Activated CD8-positive, alpha-beta memory T cell treated with anti-CD3 and anti-CD28 coated beads, Interleukin-2, amount 10 ng/mL, durations not matched to agents 7 days and 5 days (primary cell): Measurements from ENCODE around the gene NLRP5. TPM values are rescaled to one million over a fixed set of nuclear protein-coding genes. Genes with fewer than 3 reads are reported as not detected.

Experiments used
- ATAC-seq: fragments of 150-1000 bp; cut with Tn5 transposase; one replicate; pipeline ENCODE4 v1.10.0; 2021; ENCODE audit warnings: moderate library complexity
- CTCF ChIA-PET: fragments of 350-600 bp; sonication (Branson Sonifier 250); formaldehyde crosslinking; loops from one replicate; lab custom pipeline; 2021; ENCODE audit warnings: antibody characterized with exemption; lab: Charles Lee
- DNase-seq: peaks from one replicate; pipeline ENCODE4 v3.0.0-alpha.2; 2020
- H3K27ac Mint-ChIP-seq: one replicate; pipeline ENCODE4 v1.8.0; 2021; ENCODE audit warnings: mild to moderate bottlenecking, mixed read lengths
- H3K27me3 Mint-ChIP-seq: one replicate; pipeline ENCODE4 v1.8.0; 2021; ENCODE audit warnings: mixed read lengths
- H3K36me3 Mint-ChIP-seq: one replicate; pipeline ENCODE4 v1.8.0; 2021; ENCODE audit warnings: mild to moderate bottlenecking, mixed read lengths
- H3K4me1 Mint-ChIP-seq: one replicate; pipeline ENCODE4 v1.8.0; 2021; ENCODE audit warnings: mixed read lengths
- H3K4me3 Mint-ChIP-seq: one replicate; pipeline ENCODE4 v1.8.0; 2021; ENCODE audit warnings: mild to moderate bottlenecking, moderate library complexity, mixed read lengths
- H3K9me3 Mint-ChIP-seq: one replicate; pipeline ENCODE4 v1.8.0; 2022; ENCODE audit warnings: low read depth, mixed read lengths
- total RNA-seq, 2 experiments: library from RNA; stranded (reverse); gene quantifications; one replicate each; pipeline ENCODE4 v1.2.3, GENCODE V29; 2021

The NLRP5 gene
- total RNA-seq, 2 experiments from 2014 or later, result not detected

GRCh38 chr19:56084835-56085536 lies 98.4 kb downstream of the NLRP5 start:
- Mint-ChIP-seq H3K27me3 (peaks cover 8% of the 10 kb centered on the region), H3K36me3 (peaks cover 5% of the 10 kb centered on the region), H3K27ac (no peak overlapping the region), H3K4me3 (no peak overlapping the region), H3K9me3 (no peaks in the 10 kb centered on the region), H3K4me1 (peaks cover 9% of the 10 kb centered on the region)
- CTCF ChIA-PET, result interaction anchor here (0.9 to 2.0 kb wide), 2 partner anchors 9 to 86 kb away, joined by 3 to 10 read pairs; no protein-coding TSS in a partner anchor
- DNase-seq (no peak), ATAC-seq (no peak)

GRCh38 chr19:56085571-56086275 lies 99.1 kb downstream of the NLRP5 start:
- H3K4me3 Mint-ChIP-seq, result no peak overlapping the region
- H3K9me3 Mint-ChIP-seq, result no peaks in the 10 kb centered on the region
- H3K36me3 Mint-ChIP-seq, result peaks cover 7% of the 10 kb centered on the region
- CTCF ChIA-PET, result interaction anchor here (0.9 to 2.0 kb wide), 2 partner anchors 9 to 85 kb away, joined by 3 to 10 read pairs; no protein-coding TSS in a partner anchor
- H3K27ac Mint-ChIP-seq, result no peak overlapping the region
- H3K4me1 Mint-ChIP-seq, result peaks cover 8% of the 10 kb centered on the region
- DNase-seq, result no peak
- H3K27me3 Mint-ChIP-seq, result peaks cover 8% of the 10 kb centered on the region
- no peak for ATAC-seq

- no peak for ATAC-seq
- no peaks in the 10 kb centered on the region for H3K4me1 Mint-ChIP-seq
- H3K27me3 Mint-ChIP-seq, result no peaks in the 10 kb centered on the region
- peaks cover 14% of the 10 kb centered on the region for H3K36me3 Mint-ChIP-seq
- DNase-seq, result no peak
- H3K4me3 Mint-ChIP-seq, result no peak overlapping the region
- H3K27ac Mint-ChIP-seq, result no peak overlapping the region
- CTCF ChIA-PET, result no interaction called here
- H3K9me3 Mint-ChIP-seq, result no peaks in the 10 kb centered on the region
Observed at GRCh38 chr19:56086671-56087430, 100.3 kb downstream of the NLRP5 start.

- Mint-ChIP-seq H3K27ac (no peak overlapping the region), H3K4me3 (no peak overlapping the region), H3K36me3 (peaks cover 19% of the 10 kb centered on the region), H3K9me3 (peaks cover 4% of the 10 kb centered on the region), H3K27me3 (no peaks in the 10 kb centered on the region), H3K4me1 (no peaks in the 10 kb centered on the region)
- DNase-seq, result no peak
- CTCF ChIA-PET, result no interaction called here
- ATAC-seq, result no peak
Observed at GRCh38 chr19:56087647-56088496, 101.3 kb downstream of the NLRP5 start.

- DNase-seq, result no peak
- H3K9me3 Mint-ChIP-seq, result peaks cover 10% of the 10 kb centered on the region
- ATAC-seq, result no peak
- no peak overlapping the region for H3K4me3 Mint-ChIP-seq
- no peak overlapping the region for H3K27ac Mint-ChIP-seq
- no peaks in the 10 kb centered on the region for H3K4me1 Mint-ChIP-seq
- no peaks in the 10 kb centered on the region for H3K27me3 Mint-ChIP-seq
- H3K36me3 Mint-ChIP-seq, result peaks cover 27% of the 10 kb centered on the region
- CTCF ChIA-PET, result no interaction called here
Observed at GRCh38 chr19:56088497-56089215, 102.1 kb downstream of the NLRP5 start.

- CTCF ChIA-PET, result no interaction called here
- no peak overlapping the region for H3K4me3 Mint-ChIP-seq
- ATAC-seq (no peak), DNase-seq (no peak)
- H3K4me1 Mint-ChIP-seq, result no peaks in the 10 kb centered on the region
- H3K27ac Mint-ChIP-seq, result no peak overlapping the region
- H3K27me3 Mint-ChIP-seq, result no peaks in the 10 kb centered on the region
- H3K9me3 Mint-ChIP-seq, result peaks cover 12% of the 10 kb centered on the region
- peaks cover 32% of the 10 kb centered on the region for H3K36me3 Mint-ChIP-seq
Observed at GRCh38 chr19:56089344-56089743, 102.8 kb downstream of the NLRP5 start.

- ATAC-seq, result no peak
- H3K36me3 Mint-ChIP-seq, result peaks cover 45% of the 10 kb centered on the region
- CTCF ChIA-PET, result interaction anchor here (1.0 to 1.6 kb wide), 3 partner anchors 9 to 14 kb away, joined by 3 read pairs; no protein-coding TSS in a partner anchor
Observed at GRCh38 chr19:56091066-56091490, 104.5 kb downstream of the NLRP5 start.

GRCh38 chr19:56091751-56092546 lies 105.4 kb downstream of the NLRP5 start:
- ATAC-seq, result peak; percentile 27
- no peak for DNase-seq
- Mint-ChIP-seq H3K9me3 (peaks cover 12% of the 10 kb centered on the region), H3K4me1 (no peaks in the 10 kb centered on the region), H3K27me3 (no peaks in the 10 kb centered on the region), H3K4me3 (no peak overlapping the region), H3K27ac (peak overlapping the region; percentile 67), H3K36me3 (peaks cover 45% of the 10 kb centered on the region)
- CTCF ChIA-PET, result interaction anchor here (1.0 to 1.6 kb wide), 3 partner anchors 10 to 15 kb away, joined by 3 read pairs; no protein-coding TSS in a partner anchor

More at GRCh38 chr19:56091066-56091490, 104.5 kb downstream of the NLRP5 start:
- Mint-ChIP-seq H3K27me3 (no peaks in the 10 kb centered on the region), H3K9me3 (peaks cover 12% of the 10 kb centered on the region), H3K4me1 (no peaks in the 10 kb centered on the region), H3K4me3 (no peak overlapping the region), H3K27ac (no peak overlapping the region)
- DNase-seq, result no peak

GRCh38 chr19:56092685-56093631 lies 106.4 kb downstream of the NLRP5 start:
- H3K27me3 Mint-ChIP-seq, result no peaks in the 10 kb centered on the region
- peaks cover 45% of the 10 kb centered on the region for H3K36me3 Mint-ChIP-seq
- no peak for ATAC-seq
- H3K4me3 Mint-ChIP-seq, result no peak overlapping the region
- no peak overlapping the region for H3K27ac Mint-ChIP-seq
- no peak for DNase-seq
- no peaks in the 10 kb centered on the region for H3K4me1 Mint-ChIP-seq
- peaks cover 12% of the 10 kb centered on the region for H3K9me3 Mint-ChIP-seq
- CTCF ChIA-PET, result no interaction called here

GRCh38 chr19:56094449-56094848 lies 107.9 kb downstream of the NLRP5 start:
- no peaks in the 10 kb centered on the region for H3K27me3 Mint-ChIP-seq
- H3K4me1 Mint-ChIP-seq, result no peaks in the 10 kb centered on the region
- CTCF ChIA-PET, result no interaction called here
- peaks cover 12% of the 10 kb centered on the region for H3K9me3 Mint-ChIP-seq
- no peak overlapping the region for H3K27ac Mint-ChIP-seq
- DNase-seq (no peak), ATAC-seq (no peak)
- H3K4me3 Mint-ChIP-seq, result no peak overlapping the region
- peaks cover 45% of the 10 kb centered on the region for H3K36me3 Mint-ChIP-seq

- no peaks in the 10 kb centered on the region for H3K4me1 Mint-ChIP-seq
Observed at GRCh38 chr19:56096665-56097064, 110.1 kb downstream of the NLRP5 start.

More at GRCh38 chr19:56096665-56097064, 110.1 kb downstream of the NLRP5 start:
- DNase-seq, result no peak
- Mint-ChIP-seq H3K27ac (no peak overlapping the region), H3K27me3 (no peaks in the 10 kb centered on the region), H3K4me3 (no peak overlapping the region), H3K36me3 (peaks cover 40% of the 10 kb centered on the region), H3K9me3 (peaks cover 12% of the 10 kb centered on the region)
- ATAC-seq, result no peak
- CTCF ChIA-PET, result no interaction called here
